ENCODE results near the gene SMPD3.

The SMPD3 gene

GRCh38 chr16:68360547-68360946 lies 87.8 kb downstream of the SMPD3 start:
- Mint-ChIP-seq H3K4me3 (no peak overlapping the region), H3K4me1 (peaks cover 46% of the 10 kb centered on the region), H3K27ac (peak overlapping the region; percentile 14), H3K9me3 (no peaks in the 10 kb centered on the region), H3K36me3 (peaks cover 29% of the 10 kb centered on the region)
- DNase-seq (ENCODE audit: low spot score in 2 of 2) (no peak), ATAC-seq (no peak)

- H3K4me3 Mint-ChIP-seq, result no peak overlapping the region
- H3K36me3 Mint-ChIP-seq, result peaks cover 34% of the 10 kb centered on the region
- no peak for DNase-seq (ENCODE audit: low spot score in 2 of 2)
Observed at GRCh38 chr16:68359398-68360191, 88.7 kb downstream of the SMPD3 start.

GRCh38 chr16:68358951-68359350 lies 89.4 kb downstream of the SMPD3 start:
- no peak for DNase-seq (ENCODE audit: low spot score in 2 of 2)
- no peak overlapping the region for H3K27ac Mint-ChIP-seq
- peaks cover 40% of the 10 kb centered on the region for H3K36me3 Mint-ChIP-seq
- no peak overlapping the region for H3K4me3 Mint-ChIP-seq
- no peaks in the 10 kb centered on the region for H3K9me3 Mint-ChIP-seq
- ATAC-seq, result no peak
- H3K4me1 Mint-ChIP-seq, result peaks cover 46% of the 10 kb centered on the region

More at GRCh38 chr16:68359398-68360191, 88.7 kb downstream of the SMPD3 start:
- Mint-ChIP-seq H3K27ac (peak overlapping the region; percentile 14), H3K9me3 (no peaks in the 10 kb centered on the region), H3K4me1 (peaks cover 50% of the 10 kb centered on the region)
- no peak for ATAC-seq

GRCh38 chr16:68357923-68358322 lies 90.4 kb downstream of the SMPD3 start:
- no peak for DNase-seq (ENCODE audit: low spot score in 2 of 2)
- H3K4me3 Mint-ChIP-seq, result no peak overlapping the region
- peaks cover 45% of the 10 kb centered on the region for H3K4me1 Mint-ChIP-seq
- ATAC-seq, result no peak
- no peak overlapping the region for H3K27ac Mint-ChIP-seq
- no peaks in the 10 kb centered on the region for H3K9me3 Mint-ChIP-seq
- peaks cover 49% of the 10 kb centered on the region for H3K36me3 Mint-ChIP-seq

GRCh38 chr16:68357521-68357922 lies 90.8 kb downstream of the SMPD3 start:
- Mint-ChIP-seq H3K27ac (no peak overlapping the region), H3K4me1 (peaks cover 45% of the 10 kb centered on the region), H3K4me3 (no peak overlapping the region), H3K9me3 (no peaks in the 10 kb centered on the region), H3K36me3 (peaks cover 49% of the 10 kb centered on the region)
- no peak for DNase-seq (ENCODE audit: low spot score in 2 of 2)
- ATAC-seq, result no peak

- Mint-ChIP-seq H3K9me3 (no peaks in the 10 kb centered on the region), H3K4me1 (peaks cover 45% of the 10 kb centered on the region), H3K36me3 (peaks cover 49% of the 10 kb centered on the region), H3K27ac (peak overlapping the region; percentile 82), H3K4me3 (peak overlapping the region; percentile 66)
- ATAC-seq (no peak), DNase-seq (ENCODE audit: low spot score in 2 of 2) (no peak)
Observed at GRCh38 chr16:68356919-68357286, 91.4 kb downstream of the SMPD3 start.

GRCh38 chr16:68356249-68356918 lies 91.9 kb downstream of the SMPD3 start:
- ATAC-seq, result peak; percentile 86
- Mint-ChIP-seq H3K9me3 (no peaks in the 10 kb centered on the region), H3K36me3 (peaks cover 49% of the 10 kb centered on the region), H3K4me3 (peak overlapping the region; percentile 66), H3K27ac (peak overlapping the region; percentile 82), H3K4me1 (peaks cover 45% of the 10 kb centered on the region)
- peak; percentile 54 to 84 for DNase-seq (ENCODE audit: low spot score in 2 of 2)

GRCh38 chr16:68355447-68356248 lies 92.7 kb downstream of the SMPD3 start:
- H3K36me3 Mint-ChIP-seq, result peaks cover 52% of the 10 kb centered on the region
- peak overlapping the region; percentile 82 for H3K27ac Mint-ChIP-seq
- H3K4me3 Mint-ChIP-seq, result peak overlapping the region; percentile 66
- peaks cover 44% of the 10 kb centered on the region for H3K4me1 Mint-ChIP-seq
- peak; percentile 14 for ATAC-seq
- no peak for DNase-seq (ENCODE audit: low spot score in 2 of 2)
- H3K9me3 Mint-ChIP-seq, result no peaks in the 10 kb centered on the region

GRCh38 chr16:68354816-68355215 lies 93.5 kb downstream of the SMPD3 start:
- Mint-ChIP-seq H3K4me1 (peaks cover 40% of the 10 kb centered on the region), H3K9me3 (no peaks in the 10 kb centered on the region), H3K4me3 (peak overlapping the region; percentile 66), H3K36me3 (peaks cover 61% of the 10 kb centered on the region), H3K27ac (no peak overlapping the region)
- no peak for DNase-seq (ENCODE audit: low spot score in 2 of 2)
- ATAC-seq, result no peak

- no peak overlapping the region for H3K27ac Mint-ChIP-seq
- peaks cover 72% of the 10 kb centered on the region for H3K36me3 Mint-ChIP-seq
- DNase-seq (ENCODE audit: low spot score in 2 of 2) (no peak), ATAC-seq (no peak)
- H3K9me3 Mint-ChIP-seq, result no peaks in the 10 kb centered on the region
- H3K4me3 Mint-ChIP-seq, result no peak overlapping the region
- peaks cover 48% of the 10 kb centered on the region for H3K4me1 Mint-ChIP-seq
Observed at GRCh38 chr16:68353366-68353765, 94.9 kb downstream of the SMPD3 start.

GRCh38 chr16:68351991-68352431 lies 96.3 kb downstream of the SMPD3 start:
- H3K4me3 Mint-ChIP-seq, result no peak overlapping the region
- H3K27ac Mint-ChIP-seq, result no peak overlapping the region
- peaks cover 72% of the 10 kb centered on the region for H3K36me3 Mint-ChIP-seq
- DNase-seq (ENCODE audit: low spot score in 2 of 2) (no peak), ATAC-seq (no peak)
- no peaks in the 10 kb centered on the region for H3K9me3 Mint-ChIP-seq
- H3K4me1 Mint-ChIP-seq, result peaks cover 37% of the 10 kb centered on the region

GRCh38 chr16:68351463-68351862 lies 96.8 kb downstream of the SMPD3 start:
- DNase-seq (ENCODE audit: low spot score in 2 of 2), result no peak
- H3K36me3 Mint-ChIP-seq, result peaks cover 72% of the 10 kb centered on the region
- no peak overlapping the region for H3K4me3 Mint-ChIP-seq
- H3K27ac Mint-ChIP-seq, result no peak overlapping the region
- peaks cover 37% of the 10 kb centered on the region for H3K4me1 Mint-ChIP-seq
- no peak for ATAC-seq
- H3K9me3 Mint-ChIP-seq, result no peaks in the 10 kb centered on the region

GRCh38 chr16:68350813-68351350 lies 97.4 kb downstream of the SMPD3 start:
- H3K4me3 Mint-ChIP-seq, result no peak overlapping the region
- ATAC-seq, result no peak

GRCh38 chr16:68349838-68350410 lies 98.4 kb downstream of the SMPD3 start:
- no peak for DNase-seq (ENCODE audit: low spot score in 2 of 2)
- peaks cover 78% of the 10 kb centered on the region for H3K36me3 Mint-ChIP-seq
- H3K9me3 Mint-ChIP-seq, result no peaks in the 10 kb centered on the region
- no peak overlapping the region for H3K27ac Mint-ChIP-seq
- peaks cover 32% of the 10 kb centered on the region for H3K4me1 Mint-ChIP-seq
- H3K4me3 Mint-ChIP-seq, result no peak overlapping the region
- ATAC-seq, result no peak

More at GRCh38 chr16:68350813-68351350, 97.4 kb downstream of the SMPD3 start:
- no peak overlapping the region for H3K27ac Mint-ChIP-seq
- H3K9me3 Mint-ChIP-seq, result no peaks in the 10 kb centered on the region
- H3K4me1 Mint-ChIP-seq, result peaks cover 35% of the 10 kb centered on the region
- DNase-seq (ENCODE audit: low spot score in 2 of 2), result no peak
- peaks cover 72% of the 10 kb centered on the region for H3K36me3 Mint-ChIP-seq
